ENCODE results near the gene PRKAR2A.

Gene PRKAR2A

GRCh38 chr3:48697952-48698351, 149.7 kb downstream of the PRKAR2A start:
- H3K4me3 ChIP-seq (ENCODE audit: low read depth, low read length): no peak overlapping the region
- DNase-seq (ENCODE audit: low read depth): no peak
- no peak for TF ChIP-seq CTCF (IDR thresholded peaks at IDR 0.05; ENCODE audit: low read depth, low read length)
- no peak for TF ChIP-seq POLR2A (IDR thresholded peaks at IDR 0.05; ENCODE audit: extremely low read depth, insufficient read length)
- TF ChIP-seq, protein P1, sequence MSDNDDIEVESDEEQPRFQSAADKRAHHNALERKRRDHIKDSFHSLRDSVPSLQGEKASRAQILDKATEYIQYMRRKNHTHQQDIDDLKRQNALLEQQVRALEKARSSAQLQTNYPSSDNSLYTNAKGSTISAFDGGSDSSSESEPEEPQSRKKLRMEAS (IDR thresholded peaks at IDR 0.05; ENCODE audit: low read depth, low read length): no peak
- TF ChIP-seq MYC (IDR thresholded peaks at IDR 0.05; ENCODE audit: low read depth, low read length): no peak

- DNase-seq (ENCODE audit: low read depth): no peak
- TF ChIP-seq MYC (IDR thresholded peaks at IDR 0.05; ENCODE audit: low read depth, low read length) (no peak), POLR2A (IDR thresholded peaks at IDR 0.05; ENCODE audit: extremely low read depth, insufficient read length) (no peak), CTCF (IDR thresholded peaks at IDR 0.05; ENCODE audit: low read depth, low read length) (no peak)
- TF ChIP-seq, protein P1 (IDR thresholded peaks at IDR 0.05; ENCODE audit: low read depth, low read length): no peak
- no peak overlapping the region for H3K4me3 ChIP-seq (ENCODE audit: low read depth, low read length)
Measured at GRCh38 chr3:48696601-48697000, 151.1 kb downstream of the PRKAR2A start.
